SH-SY5Y (cell line): ENCODE data around the gene SHROOM4.

Source experiments
- GATA2 ChIP-seq: IDR thresholded peaks from 2 replicates; pipeline ENCODE4 v1.6.1; 2011; ENCODE audit warnings: mild to moderate bottlenecking, low read depth, low read length
- GATA3 ChIP-seq: IDR thresholded peaks from 2 replicates; pipeline ENCODE4 v1.6.1; 2011; ENCODE audit warnings: low read depth, mild to moderate bottlenecking, low read length, moderate library complexity

GRCh38 chrX:50719614-50720013, 94.4 kb downstream of the SHROOM4 start:
- TF ChIP-seq GATA3 (no peak), GATA2 (no peak)
